ENCODE measurements around the gene GOLGA6L26.
"Not testable (repeated sequence)": the region's sequence is repeated elsewhere in the genome, so short reads cannot be mapped to it uniquely, and the experiment has no call there.

GOLGA6L26 gene

DNA sequence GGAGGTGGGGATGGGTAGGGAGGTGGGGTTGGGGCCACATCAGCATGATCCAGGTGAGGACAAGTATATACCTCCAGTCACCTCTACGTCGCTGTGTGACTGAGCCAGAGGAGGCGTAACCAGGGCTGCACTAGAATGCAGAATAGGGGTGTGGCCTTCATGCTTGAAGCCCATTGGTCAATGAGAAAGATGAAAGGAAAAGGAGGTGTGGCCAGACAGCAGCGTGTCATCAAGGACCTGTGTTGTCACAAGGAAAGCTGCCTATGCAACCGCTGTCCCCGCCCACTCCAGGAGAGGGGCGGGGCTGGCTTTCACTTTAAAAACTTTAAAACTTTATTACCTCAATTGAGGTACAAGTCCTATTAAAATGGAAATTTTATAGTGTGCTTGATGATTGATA, at the start of gene GOLGA6L26:
Gene GOLGA6L26 (minus strand): TSS at position 101 of the 400 bp plus-strand sequence. CDS start 61 bp downstream, at position 40.
- not testable (repeated sequence) for DNase-seq (ENCODE audit: low spot score)

DNA sequence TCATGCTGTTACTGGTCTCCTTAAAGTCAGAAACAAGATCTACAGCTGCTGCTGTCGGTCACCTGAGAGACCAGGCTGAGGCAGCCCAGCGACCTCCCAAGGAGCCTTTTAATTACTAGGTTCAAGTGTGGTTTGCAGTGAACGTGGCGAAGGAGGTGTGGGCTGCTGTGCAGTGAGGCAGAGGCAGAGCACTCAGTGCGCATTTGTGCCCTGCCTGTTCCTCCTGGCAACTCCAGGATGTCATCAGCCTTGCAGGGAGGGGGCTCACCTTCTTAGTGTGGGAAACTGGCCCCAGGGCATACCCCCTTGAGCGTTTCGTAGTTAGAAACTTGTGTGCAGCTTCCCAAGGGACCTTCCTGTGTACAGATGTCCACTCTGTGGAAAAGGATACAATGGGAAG, 47.2 kb upstream of the GOLGA6L26 start:
- not testable (repeated sequence) for DNase-seq (ENCODE audit: low spot score)

- not testable (repeated sequence) for DNase-seq (ENCODE audit: low spot score)
Observed at GRCh38 chr15:23380700-23381099, 46.7 kb upstream of the GOLGA6L26 start.

DNA sequence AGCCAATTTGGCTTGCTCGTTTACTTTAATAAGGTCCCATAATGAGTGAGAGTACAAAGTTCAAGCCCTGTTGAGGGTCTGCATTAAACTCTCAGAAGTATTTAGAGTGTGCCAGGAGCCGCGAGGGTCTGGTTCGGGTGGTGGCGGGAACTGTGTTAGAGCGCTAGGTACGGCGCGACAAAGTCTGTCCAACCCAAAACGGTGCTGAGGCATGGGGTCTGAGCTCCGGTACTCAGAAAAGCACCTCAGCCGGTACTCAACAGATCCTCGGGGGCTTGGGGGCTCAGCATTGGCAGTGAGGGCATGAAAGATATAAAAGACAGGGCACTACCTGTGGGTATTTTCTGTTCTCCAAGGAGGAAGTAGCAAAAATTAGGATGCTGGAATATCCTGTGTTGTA, 45.0 kb upstream of the GOLGA6L26 start:
- DNase-seq (ENCODE audit: low spot score) = not testable (repeated sequence)

DNA sequence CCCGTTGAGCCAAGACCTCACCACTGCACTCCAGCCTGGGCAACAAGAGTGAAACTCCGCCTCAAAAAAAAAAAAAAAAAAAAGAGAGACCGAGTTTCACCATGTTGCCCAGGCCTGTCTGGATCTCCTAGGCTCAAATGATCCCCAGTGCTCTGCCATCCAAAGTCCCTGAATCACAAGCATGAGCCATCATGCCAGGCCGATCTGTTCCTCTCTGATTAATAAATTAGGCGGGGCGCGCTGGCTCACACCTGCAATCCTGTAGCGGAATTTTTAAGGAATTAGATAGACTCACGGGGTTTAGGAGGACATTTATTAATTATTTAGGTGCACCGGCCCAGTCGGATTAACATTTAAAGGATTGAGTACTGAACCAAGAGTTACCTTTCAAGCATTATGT, 40.2 kb upstream of the GOLGA6L26 start:
- DNase-seq (ENCODE audit: low spot score) = not testable (repeated sequence)

GRCh38 chr15:23372891-23373600, 39.0 kb upstream of the GOLGA6L26 start:
- not testable (repeated sequence) for DNase-seq (ENCODE audit: low spot score)

DNA sequence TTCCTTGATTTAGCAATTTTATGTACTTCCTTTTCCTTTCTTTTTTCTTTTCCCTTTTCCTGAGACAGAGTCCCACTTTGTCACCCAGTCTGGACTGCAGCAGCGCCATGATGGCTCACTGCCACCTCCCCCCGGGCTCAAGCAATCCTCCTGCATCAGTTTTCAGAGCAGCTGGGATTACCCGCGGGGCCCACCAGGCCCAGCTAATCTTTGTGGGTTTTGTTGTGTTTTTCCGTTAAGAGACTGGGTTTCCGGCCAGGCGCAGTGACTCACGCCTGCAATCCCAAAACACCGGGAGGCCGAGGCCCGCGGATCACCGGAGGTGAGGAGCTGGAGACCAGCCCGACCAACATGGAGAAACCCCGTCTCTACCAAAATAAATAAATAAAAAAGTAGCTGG, 38.3 kb upstream of the GOLGA6L26 start:
- DNase-seq (ENCODE audit: low spot score) = no peak

GRCh38 chr15:23371868-23372267, 37.9 kb upstream of the GOLGA6L26 start:
- DNase-seq (ENCODE audit: low spot score) = not testable (repeated sequence)

DNA sequence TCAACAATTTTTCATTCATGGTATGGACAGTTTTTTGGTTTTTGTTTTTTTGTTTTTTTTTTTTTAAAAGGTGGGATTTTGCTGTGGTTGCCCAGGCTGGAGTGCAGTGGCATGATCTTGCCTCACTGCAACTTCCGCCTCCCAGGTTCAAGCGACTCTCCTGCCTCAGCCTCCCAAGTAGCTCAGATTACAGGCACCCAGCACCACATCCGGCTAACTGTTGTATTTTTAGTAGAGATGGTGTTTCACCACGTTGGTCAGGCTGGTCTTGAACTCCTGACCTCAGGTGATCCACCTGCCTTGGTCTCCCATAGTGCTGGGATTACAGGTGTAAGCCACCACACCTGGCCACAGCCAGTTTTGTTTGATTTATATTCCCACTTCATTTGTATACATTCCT, 37.1 kb upstream of the GOLGA6L26 start:
- DNase-seq (ENCODE audit: low spot score) = not testable (repeated sequence)

- DNase-seq (ENCODE audit: low spot score) = no peak
Observed at GRCh38 chr15:23370578-23370977, 36.6 kb upstream of the GOLGA6L26 start.

- not testable (repeated sequence) for DNase-seq (ENCODE audit: low spot score)
Observed at GRCh38 chr15:23364261-23364660, 30.3 kb upstream of the GOLGA6L26 start.

GRCh38 chr15:23362622-23363021, 28.6 kb upstream of the GOLGA6L26 start:
- not testable (repeated sequence) for DNase-seq (ENCODE audit: low spot score)

DNA sequence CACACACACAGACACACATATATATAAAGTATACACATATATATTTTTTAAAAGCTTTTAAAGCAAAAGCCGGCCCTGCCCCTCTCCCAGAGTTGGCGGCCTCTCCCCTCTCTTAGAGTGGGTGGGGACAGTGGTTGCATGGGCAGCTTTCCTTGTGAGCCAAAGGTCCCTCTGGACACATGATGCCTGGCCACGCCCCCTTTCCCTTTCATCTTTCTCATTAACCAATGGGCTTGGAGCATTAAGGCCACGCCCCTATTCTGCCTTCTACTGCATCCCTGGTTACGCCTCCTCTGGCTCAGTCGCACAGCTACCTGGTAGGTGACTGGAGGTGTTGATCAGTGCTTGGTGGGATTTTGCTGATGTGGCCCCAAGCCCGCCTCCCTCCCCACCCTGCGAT, 20.5 kb upstream of the GOLGA6L26 start, which contains the start of gene GOLGA8S:
Gene GOLGA8S (plus strand): TSS at position 301 of the 400 bp plus-strand sequence. CDS start 62 bp downstream, at position 363.
- DNase-seq (ENCODE audit: low spot score) = not testable (repeated sequence)

DNA sequence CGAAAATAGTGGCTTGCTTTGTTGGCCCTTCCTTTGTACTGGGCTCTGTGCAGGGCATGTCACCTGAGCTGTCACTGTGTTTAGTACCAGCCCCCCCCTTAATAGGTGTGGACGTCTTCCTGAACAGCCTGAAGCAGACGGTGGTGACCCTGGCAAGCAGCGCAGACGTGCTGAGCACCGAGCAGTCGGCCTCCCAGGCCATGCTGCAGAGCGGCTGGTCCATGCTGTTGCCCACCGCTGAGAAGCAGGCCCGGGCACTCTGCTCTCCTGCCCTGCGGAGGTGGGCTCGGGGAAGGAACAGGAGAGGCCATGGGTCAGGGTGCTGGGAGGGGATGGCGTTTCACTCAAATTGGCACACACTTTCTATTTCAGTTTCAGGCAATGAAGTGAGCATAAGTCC, 22.8 kb downstream of the GOLGA6L26 start:
- not testable (repeated sequence) for DNase-seq (ENCODE audit: low spot score)

GRCh38 chr15:23305921-23306320, 28.1 kb downstream of the GOLGA6L26 start:
- DNase-seq (ENCODE audit: low spot score) = not testable (repeated sequence)

DNA sequence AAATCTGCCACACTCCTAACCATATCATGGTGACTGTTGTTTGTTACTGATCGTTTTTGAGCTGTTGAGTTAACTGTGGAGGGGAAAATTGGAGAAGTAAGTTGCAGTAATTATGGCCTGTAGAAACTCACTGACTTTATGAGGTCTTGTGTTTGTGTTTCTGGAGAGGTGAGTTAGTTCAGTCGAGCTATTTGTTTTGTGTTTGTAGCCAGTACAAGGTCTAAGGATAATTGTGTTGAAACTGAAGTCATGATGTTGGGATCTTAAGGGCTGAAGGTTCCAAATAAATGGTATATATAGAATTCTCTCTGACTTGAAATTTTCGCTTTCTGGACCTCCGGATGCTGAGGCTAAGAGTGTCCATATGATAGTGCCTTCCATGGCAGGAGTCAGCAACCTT, 29.2 kb downstream of the GOLGA6L26 start:
- DNase-seq (ENCODE audit: low spot score) = not testable (repeated sequence)

GRCh38 chr15:23304267-23304666, 29.7 kb downstream of the GOLGA6L26 start:
- DNase-seq (ENCODE audit: low spot score) = not testable (repeated sequence)

- DNase-seq (ENCODE audit: low spot score) = peak; percentile 7
Observed at GRCh38 chr15:23303654-23304053, 30.3 kb downstream of the GOLGA6L26 start.

DNA sequence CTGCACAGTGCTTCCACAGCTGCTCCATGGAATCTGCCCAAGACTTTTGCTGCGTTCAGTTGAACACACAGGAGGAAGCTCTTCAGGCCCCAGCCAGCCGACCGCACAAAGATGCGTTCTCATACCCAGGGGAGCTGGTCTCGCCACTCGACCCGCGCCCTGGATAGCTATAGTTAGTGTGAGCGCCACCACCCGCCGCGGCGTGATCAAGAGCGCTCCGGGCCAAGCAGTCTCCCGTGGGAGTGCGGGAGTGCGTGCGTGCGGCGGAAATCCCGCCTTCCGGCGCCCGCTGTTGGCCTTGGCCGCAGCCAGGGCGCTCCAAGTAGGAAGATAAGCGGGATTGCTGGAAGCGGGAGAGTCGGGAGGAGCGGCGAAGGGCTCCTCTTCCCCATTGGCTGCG, 30.8 kb downstream of the GOLGA6L26 start:
- not testable (repeated sequence) for DNase-seq (ENCODE audit: low spot score)
